Measurements from ENCODE around the gene RNF150. TPM values are rescaled to one million over a fixed set of nuclear protein-coding genes. Genes with fewer than 3 reads are reported as not detected.

Gene RNF150
- total and polyA plus RNA-seq, 4 donors: 0.27 to 1.4 (median 0.81) TPM

GRCh38 chr4:140837736-140838135, 295.5 kb downstream of the RNF150 start (continued):
- no peak for TF ChIP-seq ZBTB33 (IDR thresholded peaks at IDR 0.05)
- no peak for TF ChIP-seq NR2F2 (IDR thresholded peaks at IDR 0.05)
- TF ChIP-seq RXRA (IDR thresholded peaks at IDR 0.05): no peak

DNA sequence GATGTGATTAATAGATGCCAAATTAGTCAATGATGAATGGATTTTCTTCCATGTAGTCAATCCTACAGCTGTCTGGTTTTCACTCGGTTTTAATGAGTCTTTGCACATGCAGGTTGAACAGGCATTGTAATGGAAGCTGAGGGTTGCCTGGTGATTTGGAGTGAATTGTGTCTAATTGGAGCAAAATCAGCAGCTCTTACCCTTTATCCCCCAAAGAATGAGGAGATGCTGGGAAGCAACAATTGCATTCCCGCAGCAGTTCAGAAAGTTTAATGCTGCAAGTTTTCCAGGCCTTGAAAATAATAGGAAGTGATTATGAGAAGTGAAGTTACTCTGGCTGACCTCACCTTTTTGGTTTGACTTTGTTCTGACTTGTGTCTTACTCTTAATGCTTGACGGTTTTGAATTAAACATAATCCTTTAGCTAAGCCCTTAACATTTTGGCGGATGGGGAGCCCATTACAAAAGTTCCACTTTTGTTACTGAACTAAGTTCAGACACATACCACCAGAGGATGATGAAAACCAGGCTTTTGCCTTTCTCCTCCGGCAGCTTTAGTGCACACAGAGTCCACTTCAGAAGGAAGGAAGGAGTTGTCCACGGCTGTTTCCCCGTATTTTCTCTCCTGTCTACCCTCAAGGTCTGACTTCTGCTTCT, 298.3 kb downstream of the RNF150 start:
- no peak overlapping the region for H3K9ac ChIP-seq (ENCODE audit: low read depth in 1 of 2, low read length in 2 of 2)
- TF ChIP-seq CTCF (IDR thresholded peaks at IDR 0.05; ENCODE audit: low read depth, low read length, missing input control) (no peak), HNF4A (conservative IDR thresholded peaks at IDR 0.05) (no peak), ZBTB33 (IDR thresholded peaks at IDR 0.05) (no peak), GABPA (IDR thresholded peaks at IDR 0.05 in 1 of 2, conservative IDR thresholded peaks at IDR 0.05 in 1 of 2) (no peak), RAD21 (IDR thresholded peaks at IDR 0.05) (no peak), JUND (IDR thresholded peaks at IDR 0.05) (no peak), TAF1 (conservative IDR thresholded peaks at IDR 0.05) (no peak), EGR1 (IDR thresholded peaks at IDR 0.05; ENCODE audit: low read depth in 2 of 2) (no peak), FOXA1 (IDR thresholded peaks at IDR 0.05) (no peak), SP1 (IDR thresholded peaks at IDR 0.05) (no peak), RXRA (IDR thresholded peaks at IDR 0.05) (no peak), ATF3 (IDR thresholded peaks at IDR 0.05) (no peak), FOXA2 (IDR thresholded peaks at IDR 0.05) (no peak), HNF4G (IDR thresholded peaks at IDR 0.05) (no peak), YY1 (IDR thresholded peaks at IDR 0.05) (no peak), NR2F2 (IDR thresholded peaks at IDR 0.05) (no peak)
- TF ChIP-seq, protein P1, sequence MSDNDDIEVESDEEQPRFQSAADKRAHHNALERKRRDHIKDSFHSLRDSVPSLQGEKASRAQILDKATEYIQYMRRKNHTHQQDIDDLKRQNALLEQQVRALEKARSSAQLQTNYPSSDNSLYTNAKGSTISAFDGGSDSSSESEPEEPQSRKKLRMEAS (IDR thresholded peaks at IDR 0.05): no peak
- TF ChIP-seq, protein P2, sequence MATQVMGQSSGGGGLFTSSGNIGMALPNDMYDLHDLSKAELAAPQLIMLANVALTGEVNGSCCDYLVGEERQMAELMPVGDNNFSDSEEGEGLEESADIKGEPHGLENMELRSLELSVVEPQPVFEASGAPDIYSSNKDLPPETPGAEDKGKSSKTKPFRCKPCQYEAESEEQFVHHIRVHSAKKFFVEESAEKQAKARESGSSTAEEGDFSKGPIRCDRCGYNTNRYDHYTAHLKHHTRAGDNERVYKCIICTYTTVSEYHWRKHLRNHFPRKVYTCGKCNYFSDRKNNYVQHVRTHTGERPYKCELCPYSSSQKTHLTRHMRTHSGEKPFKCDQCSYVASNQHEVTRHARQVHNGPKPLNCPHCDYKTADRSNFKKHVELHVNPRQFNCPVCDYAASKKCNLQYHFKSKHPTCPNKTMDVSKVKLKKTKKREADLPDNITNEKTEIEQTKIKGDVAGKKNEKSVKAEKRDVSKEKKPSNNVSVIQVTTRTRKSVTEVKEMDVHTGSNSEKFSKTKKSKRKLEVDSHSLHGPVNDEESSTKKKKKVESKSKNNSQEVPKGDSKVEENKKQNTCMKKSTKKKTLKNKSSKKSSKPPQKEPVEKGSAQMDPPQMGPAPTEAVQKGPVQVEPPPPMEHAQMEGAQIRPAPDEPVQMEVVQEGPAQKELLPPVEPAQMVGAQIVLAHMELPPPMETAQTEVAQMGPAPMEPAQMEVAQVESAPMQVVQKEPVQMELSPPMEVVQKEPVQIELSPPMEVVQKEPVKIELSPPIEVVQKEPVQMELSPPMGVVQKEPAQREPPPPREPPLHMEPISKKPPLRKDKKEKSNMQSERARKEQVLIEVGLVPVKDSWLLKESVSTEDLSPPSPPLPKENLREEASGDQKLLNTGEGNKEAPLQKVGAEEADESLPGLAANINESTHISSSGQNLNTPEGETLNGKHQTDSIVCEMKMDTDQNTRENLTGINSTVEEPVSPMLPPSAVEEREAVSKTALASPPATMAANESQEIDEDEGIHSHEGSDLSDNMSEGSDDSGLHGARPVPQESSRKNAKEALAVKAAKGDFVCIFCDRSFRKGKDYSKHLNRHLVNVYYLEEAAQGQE (IDR thresholded peaks at IDR 0.05): no peak
- no peak for DNase-seq (ENCODE audit: low spot score)
- 78% methylated on average over 7 of the region's 7 CpGs for WGBS
- H3K9me3 ChIP-seq (ENCODE audit: control insufficient read depth in 4 of 4, low read length in 3 of 4): no peaks in the 10 kb centered on the region
- H3K36me3 ChIP-seq (ENCODE audit: control insufficient read depth in 4 of 4, insufficient read depth in 3 of 4, low read depth in 1 of 4, low read length in 3 of 4): no peaks in the 10 kb centered on the region
- H3K27me3 ChIP-seq (ENCODE audit: control insufficient read depth in 4 of 4, insufficient read depth in 4 of 4, low read length in 3 of 4): no peaks in the 10 kb centered on the region
- no peaks in the 10 kb centered on the region for H3K4me1 ChIP-seq (ENCODE audit: control insufficient read depth in 4 of 4, insufficient read depth in 4 of 4, low read length in 3 of 4)
- H3K4me3 ChIP-seq (ENCODE audit: low read depth in 1 of 3, low read length in 3 of 3): no peak overlapping the region
- H3K27ac ChIP-seq (ENCODE audit: low read depth in 1 of 2, low read length in 2 of 2): no peak overlapping the region
